NOMO-1 treated with DMSO at 0.1 percent for 48 hours (cell line): ENCODE results near the gene ASPN.

Experiments
- DNase-seq: peaks from one replicate; lab custom pipeline; 2025; ENCODE audit not compliant: unreplicated experiment; lab: John Stamatoyannopoulos, UW

The ASPN gene

DNA sequence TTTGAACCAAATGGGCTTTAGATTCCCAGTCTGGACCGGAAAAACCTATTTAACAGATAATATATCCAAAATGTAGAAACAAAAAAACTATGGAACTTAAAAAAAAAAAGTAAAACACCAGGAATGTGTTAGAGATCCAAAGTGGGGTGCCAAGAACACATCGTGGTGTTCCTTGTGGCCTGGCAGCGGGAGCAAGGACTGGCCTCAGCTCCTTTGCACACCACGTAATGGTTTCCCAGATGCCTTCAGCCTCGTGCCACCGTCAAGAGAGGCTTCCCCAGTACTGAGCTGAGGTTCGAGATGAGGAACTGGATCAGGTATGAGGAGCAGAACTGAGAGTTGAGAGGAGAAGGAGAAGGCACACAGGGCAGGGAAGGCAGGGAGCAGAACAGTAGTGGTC, 3.5 kb downstream of the ASPN start:
- no peak for DNase-seq

DNA sequence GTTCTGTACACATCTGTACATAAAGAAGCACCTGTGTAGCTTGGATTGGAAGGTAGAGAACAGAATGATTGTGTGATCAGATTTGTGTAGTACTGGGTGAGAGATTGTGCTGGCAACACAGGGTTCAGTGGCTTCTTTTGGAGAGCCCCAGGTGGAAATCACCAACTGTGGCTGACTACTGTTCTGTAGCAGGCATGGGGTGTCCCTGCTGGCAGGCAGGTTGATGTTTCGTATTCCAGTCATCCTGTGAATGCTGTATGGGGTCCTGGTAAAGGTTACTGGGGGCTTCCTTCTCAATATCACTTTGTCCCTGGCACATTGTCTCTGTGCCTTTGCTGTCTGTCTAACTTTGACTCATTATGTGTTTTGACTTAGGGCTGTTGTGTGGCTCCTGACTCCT, 5.3 kb downstream of the ASPN start:
- no peak for DNase-seq

DNA sequence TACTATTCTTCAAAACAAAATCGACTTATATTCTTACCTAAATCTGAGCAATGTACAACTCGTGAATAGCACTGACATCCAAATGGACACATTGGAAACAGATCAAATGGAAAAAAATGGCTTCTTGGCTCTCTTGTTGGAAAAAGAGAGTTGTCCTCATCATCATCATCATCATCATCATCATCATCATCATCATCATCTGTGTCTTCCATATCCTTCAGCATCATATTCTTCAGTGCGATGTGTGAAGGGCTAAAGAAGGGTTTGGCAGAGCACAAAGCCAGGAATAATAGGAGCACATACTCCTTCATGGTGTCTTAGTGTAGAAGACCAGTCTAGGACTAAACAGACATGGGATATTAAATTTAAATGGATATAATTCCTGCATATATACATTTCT, 7.7 kb downstream of the ASPN start:
- no peak for DNase-seq

DNA sequence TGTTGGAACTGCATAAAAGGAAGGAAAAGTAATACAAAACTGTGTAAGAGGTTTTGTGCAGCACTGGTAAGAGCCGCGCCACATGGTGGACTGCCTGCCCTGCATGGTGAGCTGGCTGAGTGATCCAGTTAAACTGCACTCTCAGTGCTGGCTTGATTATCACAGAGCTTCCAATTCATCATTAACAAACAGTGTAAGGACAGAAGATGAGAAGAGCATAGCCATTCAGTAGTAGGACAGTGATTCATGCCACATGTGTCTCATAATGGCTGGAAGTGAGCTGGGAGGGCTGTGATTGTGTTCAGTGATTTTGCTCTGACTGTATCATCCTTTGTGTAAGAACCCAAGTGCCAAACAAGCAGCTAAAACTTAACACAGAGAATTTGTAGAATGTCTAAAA, 14.1 kb downstream of the ASPN start:
- DNase-seq = no peak

DNA sequence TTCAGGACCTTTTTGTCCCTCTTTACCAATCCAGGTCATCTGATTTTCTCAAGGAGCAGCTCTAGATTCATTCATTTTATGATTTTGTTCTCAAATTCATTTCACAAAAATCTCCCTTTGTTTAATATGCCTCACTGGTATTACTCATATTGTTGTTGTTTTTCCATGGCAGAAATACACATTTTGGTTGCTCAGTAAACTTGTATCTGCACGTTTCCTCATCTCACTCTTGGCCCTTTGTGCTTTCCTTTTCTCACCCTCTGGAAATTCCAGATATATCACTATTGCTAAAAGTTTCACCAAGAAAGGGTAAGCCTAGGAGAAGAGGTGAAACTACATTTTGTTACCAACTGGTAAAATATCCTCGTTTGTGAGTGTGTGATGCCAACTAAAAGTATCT, 14.8 kb downstream of the ASPN start:
- DNase-seq = no peak

DNA sequence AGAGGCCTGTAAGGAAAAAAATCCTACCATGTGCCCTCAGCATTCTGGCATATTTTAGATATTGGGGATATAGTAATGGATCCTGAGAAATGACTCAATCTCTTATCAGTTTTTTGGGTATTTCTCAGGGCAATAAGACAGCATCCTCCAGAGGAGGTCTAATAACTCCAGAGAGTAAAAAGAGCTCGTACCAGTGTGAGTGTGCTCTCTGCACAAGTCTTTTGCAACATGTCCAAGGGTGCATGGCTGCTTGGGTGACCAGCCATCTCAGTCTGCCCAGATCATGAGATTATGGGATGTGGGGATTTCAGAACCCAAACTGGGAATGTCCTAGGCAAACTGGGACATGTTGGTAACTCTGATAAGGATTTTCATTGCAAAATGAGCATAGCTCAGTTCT, 15.3 kb downstream of the ASPN start:
- no peak for DNase-seq

DNA sequence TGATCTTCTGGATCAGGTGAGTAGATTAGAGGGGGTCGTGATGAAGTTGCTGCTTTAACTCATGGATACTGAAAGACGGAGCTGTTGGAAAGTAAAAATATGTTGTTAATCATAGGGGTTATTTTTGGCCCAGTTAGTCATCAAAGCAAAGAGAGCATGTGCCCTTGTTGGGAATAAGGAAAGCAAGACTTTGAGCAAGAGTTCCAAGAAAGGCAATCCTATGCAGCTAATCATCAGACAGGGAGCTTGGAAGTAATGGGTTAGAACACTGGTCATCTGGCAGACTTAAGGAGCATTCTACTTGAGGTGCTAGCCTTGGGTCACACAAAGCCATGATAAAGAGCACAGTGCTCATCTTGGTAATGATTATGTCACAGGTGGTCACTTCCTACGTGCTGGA, 18.3 kb downstream of the ASPN start:
- DNase-seq = no peak

DNA sequence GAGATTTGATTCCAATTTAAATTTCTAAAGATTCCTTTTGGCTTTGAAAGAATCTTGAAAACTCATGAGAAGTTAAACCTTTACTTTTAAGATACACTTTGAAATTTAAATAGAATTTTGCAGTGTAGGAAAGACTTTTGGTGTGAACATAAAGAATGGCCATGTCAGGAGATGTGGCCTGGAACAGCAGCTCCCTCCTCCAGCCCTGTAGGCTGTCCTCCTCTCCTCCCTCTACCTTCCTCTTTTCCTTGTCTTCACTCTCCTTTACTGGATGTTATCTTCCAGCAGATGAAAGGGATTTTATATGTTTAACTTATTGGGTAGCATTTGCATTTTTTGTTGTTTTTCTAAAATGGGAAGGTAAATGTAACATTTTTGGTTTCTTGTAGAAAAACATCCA, 18.9 kb downstream of the ASPN start:
- no peak for DNase-seq

DNA sequence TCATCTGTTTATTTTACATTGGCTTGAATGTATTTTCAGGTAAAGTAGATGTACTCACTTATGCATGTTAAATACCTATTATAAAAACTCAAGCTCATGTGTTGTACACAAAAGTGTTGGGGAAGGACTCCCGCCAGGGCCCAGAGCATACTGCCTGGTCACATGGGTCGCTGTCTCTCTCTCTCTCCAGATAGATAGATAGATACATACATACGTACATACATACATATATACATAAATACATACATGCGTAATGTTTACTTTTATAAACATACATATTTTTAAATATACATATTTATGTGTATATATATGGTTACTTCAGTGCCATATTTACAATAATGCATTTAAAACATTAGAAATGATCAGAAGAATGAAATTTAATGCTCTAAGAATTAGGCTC, 24.7 kb downstream of the ASPN start:
- DNase-seq = no peak

DNA sequence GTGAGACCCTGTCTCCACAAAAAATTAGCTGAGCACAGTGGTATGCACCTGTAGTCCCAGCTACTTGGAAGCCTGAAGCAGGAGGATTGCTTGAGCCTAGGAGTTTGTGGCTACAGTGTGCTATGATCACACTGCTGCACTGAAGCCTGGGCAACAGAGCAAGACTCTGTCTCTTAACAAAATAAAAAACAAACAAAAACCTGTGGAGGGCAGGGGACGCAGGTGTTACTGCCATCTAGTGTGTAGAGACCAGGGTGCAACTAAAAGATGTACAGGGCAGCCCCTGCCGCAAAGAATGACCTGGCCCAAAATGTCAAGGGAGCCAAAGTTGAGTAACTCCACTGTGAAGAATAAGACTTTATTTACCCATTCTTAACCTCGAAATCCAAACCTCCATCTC, 27.1 kb downstream of the ASPN start:
- DNase-seq = no peak

DNA sequence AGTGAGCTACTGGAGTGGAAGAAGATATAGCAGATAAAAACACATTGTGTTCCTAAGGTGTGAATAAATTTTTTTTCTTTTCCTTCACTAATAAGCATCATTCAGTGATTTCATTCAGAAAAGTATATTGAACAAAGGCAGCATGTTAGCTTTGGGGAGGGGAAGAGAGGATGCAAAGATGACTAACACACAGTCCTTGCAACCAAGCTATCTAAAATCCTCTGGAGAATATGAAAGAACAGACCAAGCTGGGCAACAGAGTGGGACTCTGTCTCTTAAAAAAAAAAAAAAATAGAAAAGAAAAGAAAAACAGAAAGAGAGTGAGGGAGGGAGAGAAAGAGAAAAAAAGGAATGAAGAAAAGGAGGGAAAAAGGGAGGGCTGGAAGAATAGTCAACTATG, 35.8 kb downstream of the ASPN start:
- DNase-seq = no peak

DNA sequence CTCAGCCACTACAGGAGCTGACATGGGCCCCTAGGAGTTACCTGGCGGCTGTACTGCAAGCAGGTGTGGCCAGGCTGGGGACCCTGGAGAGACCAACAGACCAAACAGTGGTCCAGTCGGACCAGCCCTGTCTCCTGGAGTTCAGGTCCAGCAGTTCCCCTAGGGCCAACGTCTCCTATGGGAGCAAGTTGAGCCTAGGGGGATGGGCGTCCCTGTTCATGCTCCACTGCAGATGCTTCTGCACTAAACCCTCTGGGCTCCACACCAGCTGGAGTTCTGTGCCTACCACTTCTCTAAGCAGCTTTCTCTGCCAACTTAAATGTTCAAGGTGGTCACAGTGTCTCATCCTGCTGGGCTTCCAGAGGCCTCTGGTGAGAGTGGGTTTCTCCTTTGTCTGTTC, 37.5 kb downstream of the ASPN start:
- no peak for DNase-seq

DNA sequence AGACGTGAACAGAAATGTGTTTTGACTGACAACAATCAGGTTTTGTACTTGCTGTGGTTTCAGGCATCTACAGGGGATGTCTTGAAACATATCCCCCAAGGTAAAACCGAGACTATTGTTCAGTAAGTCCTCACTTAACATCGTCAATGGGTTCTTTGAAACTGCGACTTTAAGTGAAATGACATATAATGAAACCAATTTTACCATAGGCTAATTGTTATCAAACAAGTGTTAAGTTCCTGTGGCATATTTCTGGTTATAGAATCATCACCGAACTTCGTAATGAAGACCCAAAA, 41.6 kb downstream of the ASPN start:
- no peak for DNase-seq

DNA sequence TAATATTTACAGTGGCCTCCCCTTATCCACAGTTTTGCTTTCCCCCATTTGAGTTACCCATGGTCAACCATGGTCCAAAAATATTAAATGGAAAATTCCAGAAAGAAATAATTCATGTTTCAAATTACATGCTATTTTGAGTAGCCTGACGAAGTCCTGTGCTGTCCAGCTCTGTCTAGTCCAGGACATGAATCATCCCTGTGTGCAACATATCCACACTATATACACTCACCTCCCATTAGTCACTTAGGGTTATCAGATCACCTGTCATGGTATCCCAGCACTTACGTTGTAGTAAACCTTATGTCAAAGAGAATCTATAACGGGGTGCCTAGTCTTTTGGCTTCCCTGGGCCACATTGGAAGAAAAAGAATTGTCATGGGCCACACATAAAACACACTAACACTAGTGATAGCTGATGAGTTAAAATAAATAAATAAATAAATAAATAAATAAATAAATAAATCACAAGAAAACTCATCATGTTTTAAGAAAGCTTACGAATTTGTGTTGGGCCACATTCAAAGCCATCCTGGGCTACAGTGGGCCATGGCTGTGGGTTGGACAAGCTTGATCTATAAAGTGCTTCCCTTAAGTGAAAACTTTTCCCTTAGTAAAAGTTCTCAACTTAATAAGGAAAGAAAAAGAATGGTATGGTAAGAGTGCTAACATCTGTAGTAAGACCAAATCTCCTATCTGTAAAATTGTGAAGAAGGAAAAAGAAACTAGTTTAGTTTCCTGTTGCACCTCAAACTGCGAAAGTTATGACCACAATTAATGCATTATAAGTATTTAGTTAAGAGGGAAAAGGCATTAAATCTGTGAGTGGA, 42.2 kb downstream of the ASPN start:
- DNase-seq = no peak

DNA sequence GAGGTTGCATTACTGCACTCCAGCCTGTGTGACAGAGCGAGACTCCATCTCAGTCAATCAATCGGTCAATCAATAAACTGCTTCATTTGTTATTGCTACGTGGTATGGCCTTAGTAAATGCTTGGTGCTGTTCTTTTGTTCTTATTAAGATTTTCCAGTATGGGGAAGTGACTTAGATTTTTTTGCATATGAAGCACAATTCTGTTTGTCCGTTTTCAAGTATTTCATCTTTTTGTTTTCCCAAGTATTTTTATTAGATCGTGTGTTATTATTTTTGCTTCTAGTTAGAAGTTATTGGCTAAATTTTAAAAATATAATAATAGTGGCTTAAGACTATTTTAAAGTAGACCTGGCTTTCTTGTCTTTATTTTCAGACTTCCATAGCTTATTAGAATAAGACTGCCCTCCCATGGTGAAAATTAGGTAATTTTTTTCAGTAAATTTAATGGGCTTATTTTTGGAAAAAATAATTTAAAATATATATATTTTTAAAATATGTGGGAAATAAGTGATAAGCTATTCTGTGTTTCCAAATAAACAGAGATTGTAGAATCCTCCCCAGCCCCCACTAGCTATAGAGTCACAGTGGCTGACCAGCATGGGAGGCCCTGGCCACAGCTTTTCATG, 43.3 kb downstream of the ASPN start:
- DNase-seq = peak; percentile 0

DNA sequence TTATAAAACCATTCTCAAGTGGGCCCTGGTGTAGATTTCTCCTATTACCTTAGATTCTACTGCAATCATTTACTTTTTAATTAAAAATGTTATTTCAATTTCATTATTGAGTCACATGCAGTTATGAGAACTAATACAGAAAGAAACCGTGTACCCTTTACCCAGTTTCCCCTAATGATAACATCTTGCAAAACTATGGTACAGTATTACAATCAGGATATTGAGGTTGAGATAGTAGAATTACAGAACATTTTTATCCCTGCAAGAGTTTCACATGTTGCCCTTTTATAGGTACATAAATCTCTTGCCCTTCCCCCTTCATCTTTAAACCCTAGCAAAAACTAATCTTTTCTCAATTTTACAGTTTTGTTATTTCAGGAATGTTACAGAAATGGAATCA, 47.0 kb downstream of the ASPN start:
- DNase-seq = no peak

DNA sequence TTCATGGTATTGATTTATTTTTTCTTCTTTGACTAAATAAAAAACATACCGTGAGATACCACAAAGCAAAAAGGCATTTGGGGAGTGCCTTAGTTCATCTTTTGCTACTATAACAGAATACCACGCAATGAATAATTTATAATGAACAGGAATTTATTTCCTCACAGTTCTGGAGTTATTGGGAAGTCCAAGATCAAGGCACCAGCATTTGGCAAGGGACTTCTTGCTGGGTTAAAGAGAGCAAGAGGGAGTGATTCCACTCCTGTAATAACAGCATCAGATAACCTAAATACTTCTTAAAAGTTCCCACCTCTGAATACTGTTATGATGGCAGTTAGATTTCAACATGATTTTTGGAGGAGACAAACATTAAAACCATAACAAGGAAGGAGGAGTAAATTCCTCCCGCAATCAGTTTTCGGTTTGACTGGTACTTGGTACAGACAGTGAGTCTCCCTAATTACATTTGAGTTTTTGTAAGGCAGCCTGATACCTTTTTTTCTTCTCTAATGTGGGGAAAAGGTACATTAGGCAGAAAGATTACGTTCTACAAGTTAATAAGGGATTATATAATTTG, 49.2 kb downstream of the ASPN start:
- DNase-seq = no peak

DNA sequence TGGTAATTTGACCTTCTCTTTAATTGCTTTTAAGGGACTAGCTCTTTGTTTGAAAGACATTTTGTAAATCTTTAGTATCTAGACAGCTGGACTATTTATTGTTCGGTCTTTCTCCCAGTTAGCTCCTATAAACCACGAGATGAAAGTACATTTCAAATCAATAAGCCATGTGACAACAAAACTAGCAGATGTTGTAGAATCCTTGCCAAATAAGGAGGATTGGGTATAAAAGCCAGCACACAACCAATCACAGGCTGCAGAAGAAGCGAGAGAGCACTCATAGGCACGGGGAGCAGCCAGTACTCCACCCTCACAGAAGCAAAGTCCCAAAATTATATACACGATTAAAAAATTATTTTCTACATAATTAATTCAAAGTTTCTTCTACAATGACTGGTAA, 50.0 kb downstream of the ASPN start:
- DNase-seq = no peak

DNA sequence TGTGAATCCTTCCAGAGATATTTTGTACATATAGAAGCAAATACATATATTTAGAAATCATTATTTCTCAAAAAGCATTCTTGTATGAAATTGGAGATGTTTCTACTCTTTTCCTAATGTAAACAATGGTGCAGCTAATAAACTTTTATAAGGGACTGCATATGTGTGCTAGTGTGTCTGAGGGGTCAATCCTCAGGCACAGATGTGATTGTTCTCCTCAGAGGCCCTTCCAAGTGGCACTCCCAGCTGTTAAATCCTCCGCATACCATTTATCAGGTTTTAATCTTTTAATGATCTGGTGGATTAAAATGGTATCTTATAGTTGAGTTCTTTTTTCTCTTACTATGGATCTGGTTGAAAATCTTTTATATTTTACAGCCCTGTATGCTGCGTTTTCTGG, 52.5 kb downstream of the ASPN start:
- no peak for DNase-seq

DNA sequence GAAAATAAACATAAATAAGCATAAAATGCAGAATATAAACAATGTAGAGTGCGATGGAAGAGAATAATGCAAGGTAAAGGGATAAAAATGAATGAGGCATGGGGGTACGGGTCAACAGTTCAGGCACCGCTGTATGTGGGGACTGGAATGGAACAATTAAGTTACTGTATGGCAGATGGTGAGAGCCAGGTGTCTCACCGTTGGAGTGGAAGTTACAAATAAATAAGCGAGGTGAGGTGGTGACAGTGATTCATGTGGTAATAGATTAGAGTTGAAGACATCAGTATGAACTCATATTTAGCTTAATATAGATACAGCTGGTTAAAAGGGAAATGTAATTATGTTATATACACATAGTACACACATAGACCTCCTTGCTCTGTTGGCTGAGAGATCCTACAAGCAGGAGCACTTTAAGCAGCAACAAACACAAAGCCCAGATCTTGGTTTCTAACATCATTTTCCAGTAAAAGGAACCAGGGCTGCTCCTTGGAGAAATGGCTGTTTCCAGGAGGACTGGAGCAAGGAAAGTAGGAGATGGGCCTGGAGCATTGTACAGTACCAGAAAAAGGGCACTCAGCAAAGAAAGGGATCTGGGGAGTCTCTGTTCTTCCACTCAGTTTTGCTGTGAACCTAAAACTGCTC, 55.7 kb downstream of the ASPN start:
- DNase-seq = no peak

DNA sequence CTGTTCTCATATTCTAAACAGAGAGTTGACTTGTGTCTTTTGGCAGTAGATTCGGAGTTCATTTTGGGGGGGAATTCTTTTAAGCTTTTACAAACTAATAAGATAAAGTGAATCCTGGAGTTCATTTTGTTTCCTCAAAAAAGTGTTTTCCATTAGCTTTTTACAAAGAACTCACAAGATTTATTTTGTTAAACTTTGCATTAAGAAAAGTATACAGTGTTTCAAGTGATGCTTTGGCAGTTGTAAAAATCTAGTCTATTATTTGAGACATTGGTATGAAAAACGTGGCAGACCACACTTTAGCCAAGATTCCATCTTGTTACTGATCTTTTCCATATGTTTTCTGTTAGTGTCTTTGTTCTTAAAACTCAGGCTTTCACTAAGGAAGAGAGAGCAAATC, 56.8 kb downstream of the ASPN start:
- DNase-seq = no peak

DNA sequence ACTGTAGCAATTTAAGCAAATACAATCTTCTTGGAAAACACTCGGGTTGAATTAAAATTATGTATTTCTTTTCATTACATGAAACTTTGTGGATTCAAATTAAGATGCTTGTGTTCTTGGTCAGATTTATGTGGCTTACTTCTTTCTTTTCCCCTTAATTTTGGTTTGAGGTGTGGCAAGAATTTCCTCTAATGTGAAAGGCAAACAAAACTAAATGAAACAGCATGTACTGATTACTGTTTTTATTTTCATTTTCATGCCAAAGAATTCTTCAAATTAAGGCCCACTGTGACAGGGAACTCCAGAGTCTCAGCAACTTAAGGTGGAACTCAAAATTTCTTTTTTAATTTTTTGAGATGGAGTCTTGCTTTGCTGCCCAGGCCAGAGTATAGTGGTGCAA, 58.0 kb downstream of the ASPN start, which contains the start of gene OMD:
Gene OMD, minus strand, starts transcription at position 132 of the 400 bp plus-strand sequence. CDS start 6,913 bp downstream, outside the sequence.
- DNase-seq = no peak
